DOHH2 (cell line): ENCODE data around the gene NRL.

ENCODE experiments used
- H3F3A ChIP-seq: fragments of 200-600 bp; sonication (generic), shearing (Covaris generic); 2 replicates; pipeline ENCODE4 v1.6.0; 2016; ENCODE audit warnings: antibody characterized with exemption, mild to moderate bottlenecking; ENCODE audit not compliant: control insufficient read depth, insufficient read depth
- H3K27ac ChIP-seq: fragments of 200-600 bp; sonication (generic); 2 replicates; pipeline ENCODE4 v1.5.1; 2014; ENCODE audit warnings: low read depth, mild to moderate bottlenecking, low read length, moderate library complexity
- H3K27me3 ChIP-seq: fragments of 200-600 bp; sonication (generic); 2 replicates; pipeline ENCODE4 v1.6.1; 2014; ENCODE audit warnings: mild to moderate bottlenecking, low read length, mixed read lengths; ENCODE audit not compliant: control insufficient read depth
- H3K36me3 ChIP-seq: fragments of 200-600 bp; sonication (generic); 2 replicates; pipeline ENCODE4 v1.6.1; 2014; ENCODE audit warnings: mild to moderate bottlenecking, low read length, moderate library complexity, mixed read lengths; ENCODE audit not compliant: control insufficient read depth
- H3K4me1 ChIP-seq: fragments of 200-600 bp; sonication (generic); 2 replicates; pipeline ENCODE4 v1.6.1; 2014; ENCODE audit warnings: mild to moderate bottlenecking, low read length, mixed read lengths; ENCODE audit not compliant: control insufficient read depth
- H3K4me2 ChIP-seq: fragments of 200-600 bp; sonication (generic); 2 replicates; pipeline ENCODE4 v1.6.0; 2014; ENCODE audit warnings: mild to moderate bottlenecking, low read length, moderate library complexity
- H3K4me3 ChIP-seq: fragments of 200-600 bp; sonication (generic); 2 replicates; pipeline ENCODE4 v1.5.1; 2014; ENCODE audit warnings: mild to moderate bottlenecking, low read length, mixed read lengths
- H3K79me2 ChIP-seq: fragments of 200-600 bp; sonication (generic); 2 replicates; pipeline ENCODE4 v1.6.1; 2014; ENCODE audit warnings: mild to moderate bottlenecking, low read length, mixed read lengths; ENCODE audit not compliant: control insufficient read depth
- H3K9me2 ChIP-seq: fragments of 200-600 bp; sonication (generic); replicated peaks from 2 replicates; pipeline ENCODE4 v1.6.1; 2014; ENCODE audit warnings: mild to moderate bottlenecking, low read length, mixed read lengths; ENCODE audit not compliant: control insufficient read depth
- H3K9me3 ChIP-seq: fragments of 200-600 bp; sonication (generic); 2 replicates; pipeline ENCODE4 v1.6.1; 2014; ENCODE audit warnings: antibody characterized with exemption, low read length, mixed read lengths; ENCODE audit not compliant: control insufficient read depth, insufficient read depth
- H4K20me1 ChIP-seq: fragments of 200-600 bp; sonication (generic); 2 replicates; pipeline ENCODE4 v1.6.0; 2014; ENCODE audit warnings: low read depth, mild to moderate bottlenecking, antibody characterized with exemption, low read length, moderate library complexity; ENCODE audit not compliant: control insufficient read depth, insufficient read depth
- EZH2phosphoT487 ChIP-seq: fragments of 200-600 bp; sonication (generic); IDR thresholded peaks from 2 replicates; pipeline ENCODE4 v1.6.1; 2017; ENCODE audit warnings: borderline replicate concordance, mild to moderate bottlenecking, antibody characterized with exemption, low read length, moderate library complexity, mixed read lengths
- TF ChIP-seq, protein P1 (sequence below): fragments of 200-600 bp; sonication (generic); IDR thresholded peaks from one replicate; pipeline ENCODE4 v1.5.1; 2014; ENCODE audit warnings: antibody characterized with exemption, mild to moderate bottlenecking, low read depth, low read length; ENCODE audit not compliant: poor library complexity, severe bottlenecking

Gene NRL

DNA sequence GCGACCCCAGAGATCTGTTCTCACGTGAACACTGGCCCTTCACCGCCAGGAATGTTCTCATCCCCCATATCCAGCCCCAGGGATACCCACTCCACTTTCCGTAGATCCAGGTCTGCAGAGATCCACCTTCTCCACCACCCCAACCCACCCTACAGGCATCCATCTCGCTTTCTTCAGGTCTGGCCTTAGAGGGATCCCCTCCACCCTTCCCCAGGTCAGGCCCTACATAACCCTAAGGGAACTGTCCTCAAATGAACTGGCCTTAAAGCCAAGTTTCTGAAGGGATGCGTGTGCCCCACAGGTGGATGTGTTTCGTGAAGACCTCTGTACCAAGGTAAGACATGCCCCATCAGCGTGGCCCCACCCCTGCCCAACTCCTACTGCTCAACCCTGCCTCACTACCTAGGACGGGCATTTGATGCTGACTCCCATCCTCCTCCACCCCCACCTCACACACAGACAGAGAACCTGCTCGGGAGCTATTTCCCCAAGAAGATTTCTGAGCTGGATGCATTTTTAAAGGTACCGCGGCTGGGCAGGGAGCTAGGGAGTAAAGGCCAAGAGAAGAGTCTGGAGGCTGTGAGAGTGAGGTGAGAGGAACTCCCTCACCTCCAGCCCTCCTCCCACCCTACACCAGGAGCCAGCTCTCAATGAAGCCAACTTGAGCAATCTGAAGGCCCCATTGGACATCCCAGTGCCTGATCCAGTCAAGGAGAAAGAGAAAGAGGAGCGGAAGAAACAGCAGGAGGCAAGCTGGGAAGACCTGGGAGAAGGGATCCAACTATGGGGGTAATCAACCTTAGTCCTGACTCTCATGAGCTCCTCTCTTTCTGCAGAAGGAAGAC, 22.2 kb upstream of the NRL start:
- peaks cover 38% of the 10 kb centered on the region for H3K79me2 ChIP-seq
- no peaks in the 10 kb centered on the region for H3K27me3 ChIP-seq
- peak overlapping the region; percentile 88 for H3K4me3 ChIP-seq
- no peak overlapping the region for H3K27ac ChIP-seq
- no peak for TF ChIP-seq EZH2phosphoT487
- TF ChIP-seq, protein P1, sequence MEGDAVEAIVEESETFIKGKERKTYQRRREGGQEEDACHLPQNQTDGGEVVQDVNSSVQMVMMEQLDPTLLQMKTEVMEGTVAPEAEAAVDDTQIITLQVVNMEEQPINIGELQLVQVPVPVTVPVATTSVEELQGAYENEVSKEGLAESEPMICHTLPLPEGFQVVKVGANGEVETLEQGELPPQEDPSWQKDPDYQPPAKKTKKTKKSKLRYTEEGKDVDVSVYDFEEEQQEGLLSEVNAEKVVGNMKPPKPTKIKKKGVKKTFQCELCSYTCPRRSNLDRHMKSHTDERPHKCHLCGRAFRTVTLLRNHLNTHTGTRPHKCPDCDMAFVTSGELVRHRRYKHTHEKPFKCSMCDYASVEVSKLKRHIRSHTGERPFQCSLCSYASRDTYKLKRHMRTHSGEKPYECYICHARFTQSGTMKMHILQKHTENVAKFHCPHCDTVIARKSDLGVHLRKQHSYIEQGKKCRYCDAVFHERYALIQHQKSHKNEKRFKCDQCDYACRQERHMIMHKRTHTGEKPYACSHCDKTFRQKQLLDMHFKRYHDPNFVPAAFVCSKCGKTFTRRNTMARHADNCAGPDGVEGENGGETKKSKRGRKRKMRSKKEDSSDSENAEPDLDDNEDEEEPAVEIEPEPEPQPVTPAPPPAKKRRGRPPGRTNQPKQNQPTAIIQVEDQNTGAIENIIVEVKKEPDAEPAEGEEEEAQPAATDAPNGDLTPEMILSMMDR, result no peak
- H4K20me1 ChIP-seq, result no peaks in the 10 kb centered on the region
- no peaks in the 10 kb centered on the region for H3K9me3 ChIP-seq
- peak overlapping the region; percentile 95 for H3K4me2 ChIP-seq
- peaks cover 5% of the 10 kb centered on the region; the same call in 1 of the 2 replicates for H3F3A ChIP-seq
- peaks cover 29% of the 10 kb centered on the region for H3K4me1 ChIP-seq
- H3K9me2 ChIP-seq, result no peaks in the 10 kb centered on the region
- H3K36me3 ChIP-seq, result peaks cover 38% of the 10 kb centered on the region

DNA sequence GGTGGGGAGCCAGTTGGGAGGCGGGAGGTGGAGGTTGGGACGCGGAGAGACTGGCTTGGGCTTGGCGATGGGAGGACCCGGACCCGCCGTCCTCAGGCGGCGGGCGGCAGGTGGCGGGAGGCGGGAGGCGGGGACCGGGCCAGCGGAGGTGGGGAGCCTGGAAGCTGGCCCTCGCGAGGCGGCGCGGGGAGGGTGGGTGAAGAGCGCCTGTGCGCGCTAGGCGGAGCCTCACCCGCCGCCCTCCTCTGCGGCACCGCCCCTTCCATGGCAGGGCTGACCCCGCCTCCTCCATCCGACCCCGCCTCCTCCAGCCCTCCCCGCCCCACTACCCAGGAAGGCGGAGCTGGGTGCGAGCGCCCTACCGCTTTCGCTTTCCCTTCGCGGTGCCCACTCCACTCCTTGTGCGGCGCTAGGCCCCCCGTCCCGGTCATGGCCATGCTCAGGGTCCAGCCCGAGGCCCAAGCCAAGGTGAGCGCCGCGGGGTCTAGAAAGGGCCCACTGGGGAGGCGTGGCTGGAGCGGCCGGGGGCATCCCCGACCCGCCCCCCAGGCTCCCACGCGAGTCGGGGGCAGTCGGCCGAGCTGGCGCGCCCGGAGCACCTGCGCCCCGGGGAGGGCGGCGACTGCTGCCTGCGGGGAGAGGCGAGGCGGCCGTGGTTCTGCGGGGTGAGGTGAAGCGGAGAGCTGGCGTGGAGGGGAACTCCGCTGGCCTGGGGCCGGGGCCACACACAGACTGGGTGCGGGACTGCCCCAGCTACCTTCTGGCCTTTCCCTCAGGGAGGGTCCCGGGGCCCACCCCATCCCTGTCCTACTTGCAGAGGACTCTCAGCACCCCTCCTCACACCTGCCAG, 21.3 kb upstream of the NRL start, which contains the start of gene PSME1:
Gene PSME1 (plus strand): TSS at position 361 of the 850 bp plus-strand sequence. CDS start 69 bp downstream, at position 430.
- Histone ChIP-seq H3K9me3 (no peaks in the 10 kb centered on the region), H3F3A (peaks cover 5% of the 10 kb centered on the region; the same call in 1 of the 2 replicates), H3K79me2 (peaks cover 37% of the 10 kb centered on the region), H3K9me2 (no peaks in the 10 kb centered on the region), H3K27ac (peak within 1 kb of the TSS; percentile 23; the same call in 1 of the 2 replicates), H3K27me3 (no peaks in the 10 kb centered on the region), H3K4me2 (peak within 1 kb of the TSS; percentile 95), H4K20me1 (no peaks in the 10 kb centered on the region), H3K4me1 (peaks cover 28% of the 10 kb centered on the region), H3K36me3 (peaks cover 36% of the 10 kb centered on the region), H3K4me3 (peak within 1 kb of the TSS; percentile 88)
- TF ChIP-seq EZH2phosphoT487, result no peak
- TF ChIP-seq, protein P1, result no peak

DNA sequence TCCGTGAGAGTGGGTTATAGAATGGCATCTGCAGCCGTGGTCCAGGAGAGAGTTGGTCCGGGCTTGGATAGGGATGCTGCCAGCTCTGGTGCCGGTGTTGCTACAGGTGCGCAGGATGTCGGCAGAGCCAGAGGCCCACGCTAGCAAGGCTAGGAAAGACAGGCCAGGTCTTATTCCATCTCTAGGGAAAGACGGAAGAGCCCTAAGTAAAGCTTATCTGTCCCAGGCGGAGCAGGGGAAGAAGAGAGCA, 20.8 kb upstream of the NRL start:
- Histone ChIP-seq H3K4me1 (peaks cover 28% of the 10 kb centered on the region), H3K27ac (peak overlapping the region; percentile 23; the same call in 1 of the 2 replicates)

More for the DNA sequence above, 20.8 kb upstream of the NRL start:
- H3K9me3 ChIP-seq, result no peaks in the 10 kb centered on the region
- peak overlapping the region; percentile 95 for H3K4me2 ChIP-seq
- peaks cover 31% of the 10 kb centered on the region for H3K36me3 ChIP-seq
- TF ChIP-seq, protein P1, result no peak
- no peak for TF ChIP-seq EZH2phosphoT487
- H3K79me2 ChIP-seq, result peaks cover 31% of the 10 kb centered on the region
- H3K27me3 ChIP-seq, result no peaks in the 10 kb centered on the region
- peaks cover 5% of the 10 kb centered on the region; the same call in 1 of the 2 replicates for H3F3A ChIP-seq
- no peaks in the 10 kb centered on the region for H4K20me1 ChIP-seq
- peak overlapping the region; percentile 88 for H3K4me3 ChIP-seq
- H3K9me2 ChIP-seq, result no peaks in the 10 kb centered on the region
